Glomerular visceral epithelial cell (primary cell): ENCODE data around the gene CDC42EP4.
A peak's percentile ranks its signal among the peaks of the same experiment; 100 is the strongest.

Source experiments
- DNase-seq: peaks from one replicate; pipeline ENCODE4 v3.0.0-alpha.2; 2016; ENCODE audit errors: extremely low spot score

Gene CDC42EP4

GRCh38 chr17:73301369-73301768, 10.4 kb downstream of the CDC42EP4 start:
- DNase-seq, result no peak

GRCh38 chr17:73300392-73300791, 11.4 kb downstream of the CDC42EP4 start:
- no peak for DNase-seq

GRCh38 chr17:73297934-73298861, 13.6 kb downstream of the CDC42EP4 start:
- peak; percentile 65 for DNase-seq

- DNase-seq, result peak; percentile 87
These were observed 18.3 kb downstream of the CDC42EP4 start for GRCh38 chr17:73293480-73293911.

GRCh38 chr17:73293031-73293430, 18.8 kb downstream of the CDC42EP4 start:
- DNase-seq, result no peak

- peak; percentile 93 for DNase-seq
These were observed 19.7 kb downstream of the CDC42EP4 start for GRCh38 chr17:73292031-73292531.

GRCh38 chr17:73291260-73291801, 20.5 kb downstream of the CDC42EP4 start:
- peak; percentile 98 for DNase-seq

- DNase-seq, result peak; percentile 42
These were observed 21.2 kb downstream of the CDC42EP4 start for GRCh38 chr17:73290399-73291259.

- DNase-seq, result no peak
These were observed 22.1 kb downstream of the CDC42EP4 start for GRCh38 chr17:73289549-73290254.

- DNase-seq, result no peak
These were observed 23.1 kb downstream of the CDC42EP4 start for GRCh38 chr17:73288534-73289302.

GRCh38 chr17:73286863-73287296, 24.9 kb downstream of the CDC42EP4 start:
- DNase-seq, result no peak

GRCh38 chr17:73285916-73286862, 25.6 kb downstream of the CDC42EP4 start:
- DNase-seq, result no peak

- no peak for DNase-seq
These were observed 26.2 kb downstream of the CDC42EP4 start for GRCh38 chr17:73285603-73285908.

- DNase-seq, result no peak
These were observed 26.7 kb downstream of the CDC42EP4 start for GRCh38 chr17:73284906-73285602.

- no peak for DNase-seq
These were observed 27.4 kb downstream of the CDC42EP4 start for GRCh38 chr17:73284354-73284753.

GRCh38 chr17:73283841-73284282, 27.9 kb downstream of the CDC42EP4 start:
- DNase-seq, result no peak

- DNase-seq, result no peak
These were observed 28.6 kb downstream of the CDC42EP4 start for GRCh38 chr17:73283250-73283649.

- DNase-seq, result no peak
These were observed 29.2 kb downstream of the CDC42EP4 start for GRCh38 chr17:73282629-73283028.

- no peak for DNase-seq
These were observed 29.9 kb downstream of the CDC42EP4 start for GRCh38 chr17:73281928-73282327.
